ENCODE data around the gene IL34. TPM values are rescaled to one million over a fixed set of nuclear protein-coding genes. Genes with fewer than 3 reads are reported as not detected.

The IL34 gene
- total RNA-seq, 1 donor from 2014 or later, result 1.4 TPM

DNA sequence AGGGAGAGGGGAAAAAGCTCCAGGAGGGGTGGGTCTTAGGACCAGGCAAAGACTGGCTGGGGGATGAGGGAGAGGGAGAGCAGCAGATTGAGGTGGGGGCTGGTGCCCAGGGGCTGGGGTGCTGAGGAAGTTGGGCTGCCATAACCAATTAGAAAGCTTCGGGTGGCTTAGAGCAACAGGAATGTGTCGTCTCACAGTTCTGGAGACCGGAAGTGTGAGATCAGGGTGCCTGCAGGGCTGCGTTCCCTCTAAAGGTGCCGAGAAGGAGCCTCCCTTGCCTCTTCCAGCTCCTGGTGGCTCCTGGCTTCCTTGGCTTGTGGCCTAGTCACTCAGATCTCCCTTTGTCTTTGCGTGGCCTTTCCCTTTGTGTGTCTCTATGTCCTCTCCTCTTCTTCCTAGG lies 2.2 kb downstream of the IL34 start:
- TF ChIP-seq, protein P1, sequence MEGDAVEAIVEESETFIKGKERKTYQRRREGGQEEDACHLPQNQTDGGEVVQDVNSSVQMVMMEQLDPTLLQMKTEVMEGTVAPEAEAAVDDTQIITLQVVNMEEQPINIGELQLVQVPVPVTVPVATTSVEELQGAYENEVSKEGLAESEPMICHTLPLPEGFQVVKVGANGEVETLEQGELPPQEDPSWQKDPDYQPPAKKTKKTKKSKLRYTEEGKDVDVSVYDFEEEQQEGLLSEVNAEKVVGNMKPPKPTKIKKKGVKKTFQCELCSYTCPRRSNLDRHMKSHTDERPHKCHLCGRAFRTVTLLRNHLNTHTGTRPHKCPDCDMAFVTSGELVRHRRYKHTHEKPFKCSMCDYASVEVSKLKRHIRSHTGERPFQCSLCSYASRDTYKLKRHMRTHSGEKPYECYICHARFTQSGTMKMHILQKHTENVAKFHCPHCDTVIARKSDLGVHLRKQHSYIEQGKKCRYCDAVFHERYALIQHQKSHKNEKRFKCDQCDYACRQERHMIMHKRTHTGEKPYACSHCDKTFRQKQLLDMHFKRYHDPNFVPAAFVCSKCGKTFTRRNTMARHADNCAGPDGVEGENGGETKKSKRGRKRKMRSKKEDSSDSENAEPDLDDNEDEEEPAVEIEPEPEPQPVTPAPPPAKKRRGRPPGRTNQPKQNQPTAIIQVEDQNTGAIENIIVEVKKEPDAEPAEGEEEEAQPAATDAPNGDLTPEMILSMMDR (IDR thresholded peaks at IDR 0.05; ENCODE audit: unreplicated experiment), result no peak
- Mint-ChIP-seq H3K27me3 (ENCODE audit: low read depth) (no peaks in the 10 kb centered on the region), H3K27ac (no peak overlapping the region), H3K36me3 (no peaks in the 10 kb centered on the region), H3K4me1 (no peaks in the 10 kb centered on the region), H3K9me3 (no peaks in the 10 kb centered on the region), H3K4me3 (no peak overlapping the region)
- no peak for DNase-seq (ENCODE audit: low spot score in 2 of 2, unreplicated experiment in 2 of 2)

DNA sequence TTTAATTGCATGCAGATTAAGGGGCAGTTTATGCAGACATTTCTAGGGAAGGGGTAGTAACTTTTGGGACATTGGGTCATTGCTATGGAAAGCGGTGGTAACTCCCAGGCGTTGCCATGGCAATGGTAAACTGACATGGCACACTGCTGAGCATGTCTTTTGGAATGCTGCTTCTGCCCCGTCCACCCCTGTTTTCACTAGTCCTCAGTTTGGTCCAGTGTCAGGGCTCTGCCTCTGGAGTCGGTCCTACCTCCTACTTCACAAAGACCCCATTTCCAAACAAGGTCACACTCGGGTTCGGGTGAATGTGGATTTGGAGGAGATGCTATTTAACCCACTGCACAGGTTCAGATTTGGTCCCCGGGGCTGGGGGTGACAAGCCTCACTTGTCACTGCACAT lies 2.9 kb downstream of the IL34 start:
- no peaks in the 10 kb centered on the region for H3K27me3 Mint-ChIP-seq (ENCODE audit: low read depth)
- no peaks in the 10 kb centered on the region for H3K9me3 Mint-ChIP-seq
- TF ChIP-seq, protein P1 (IDR thresholded peaks at IDR 0.05; ENCODE audit: unreplicated experiment), result no peak
- DNase-seq (ENCODE audit: low spot score in 2 of 2, unreplicated experiment in 2 of 2), result no peak
- H3K36me3 Mint-ChIP-seq, result no peaks in the 10 kb centered on the region
- H3K4me1 Mint-ChIP-seq, result peaks cover 3% of the 10 kb centered on the region
- no peak overlapping the region for H3K4me3 Mint-ChIP-seq
- no peak overlapping the region for H3K27ac Mint-ChIP-seq

DNA sequence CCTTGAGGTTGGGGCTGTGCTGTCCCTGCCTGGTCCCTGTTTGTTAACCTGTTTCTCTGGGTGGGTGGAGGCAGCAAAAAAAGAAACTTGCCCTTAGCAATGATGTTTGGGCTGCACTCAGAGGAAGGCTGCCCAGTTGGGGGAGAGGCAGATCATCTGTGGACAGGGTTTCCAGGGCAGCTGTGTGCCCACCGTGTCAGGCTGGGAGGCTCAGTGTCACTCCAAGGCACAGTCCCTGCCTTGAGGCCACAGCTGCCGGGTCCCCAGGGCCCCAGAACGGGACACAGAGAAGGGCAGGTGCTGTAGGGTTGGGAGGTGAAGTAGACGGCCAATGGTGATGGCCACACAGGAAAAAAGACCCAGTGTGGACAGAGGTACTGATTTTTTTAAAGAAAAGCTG lies 3.9 kb downstream of the IL34 start:
- Mint-ChIP-seq H3K27me3 (ENCODE audit: low read depth) (no peaks in the 10 kb centered on the region), H3K9me3 (no peaks in the 10 kb centered on the region), H3K4me1 (peaks cover 3% of the 10 kb centered on the region), H3K36me3 (no peaks in the 10 kb centered on the region), H3K27ac (no peak overlapping the region), H3K4me3 (no peak overlapping the region)
- DNase-seq (ENCODE audit: low spot score in 2 of 2, unreplicated experiment in 2 of 2), result no peak
- TF ChIP-seq, protein P1 (IDR thresholded peaks at IDR 0.05; ENCODE audit: unreplicated experiment), result no peak

DNA sequence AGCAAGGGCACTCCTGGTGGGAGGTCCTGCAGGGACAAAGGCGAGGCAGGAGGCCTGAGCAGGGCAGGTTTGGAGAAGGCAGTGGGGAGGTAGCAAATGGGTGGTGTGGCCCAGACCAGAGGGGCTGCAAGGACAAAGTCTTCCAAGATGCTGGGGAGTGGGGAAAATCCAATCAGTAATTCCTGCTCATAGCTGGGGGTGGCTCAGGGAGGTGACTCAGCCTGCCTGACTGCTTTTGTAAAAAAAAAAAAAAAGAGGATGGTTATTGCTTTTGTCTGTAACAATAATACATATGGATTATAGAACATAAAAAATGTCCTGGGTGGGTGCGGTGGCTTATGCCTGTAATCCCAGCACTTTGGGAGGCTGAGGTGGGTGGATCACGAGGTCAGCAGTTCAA lies 5.2 kb downstream of the IL34 start:
- TF ChIP-seq, protein P1 (IDR thresholded peaks at IDR 0.05; ENCODE audit: unreplicated experiment), result no peak
- no peak for DNase-seq (ENCODE audit: low spot score in 2 of 2, unreplicated experiment in 2 of 2)
- peaks cover 3% of the 10 kb centered on the region for H3K4me1 Mint-ChIP-seq
- H3K4me3 Mint-ChIP-seq, result no peak overlapping the region
- H3K9me3 Mint-ChIP-seq, result no peaks in the 10 kb centered on the region
- no peaks in the 10 kb centered on the region for H3K36me3 Mint-ChIP-seq
- no peak overlapping the region for H3K27ac Mint-ChIP-seq
- H3K27me3 Mint-ChIP-seq (ENCODE audit: low read depth), result no peaks in the 10 kb centered on the region

DNA sequence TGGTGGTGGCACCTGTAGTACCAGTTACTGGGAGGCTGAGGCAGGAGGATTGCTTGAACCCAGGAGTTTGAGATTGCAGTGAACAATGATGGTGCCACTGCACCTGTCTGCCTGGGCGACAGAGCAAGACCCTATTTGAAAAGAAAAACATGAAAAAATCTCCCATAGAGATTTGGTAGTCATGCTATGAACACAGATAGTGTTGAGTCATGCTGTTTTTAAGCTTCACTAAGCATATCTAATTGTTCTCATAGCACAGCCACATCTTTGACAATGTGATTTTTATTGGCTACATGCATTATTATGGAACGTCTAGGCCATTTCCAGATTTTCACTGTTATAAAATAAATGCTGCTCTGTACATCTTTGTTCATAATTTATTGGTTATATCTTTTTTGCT lies 6.0 kb downstream of the IL34 start:
- TF ChIP-seq, protein P1 (IDR thresholded peaks at IDR 0.05; ENCODE audit: unreplicated experiment), result no peak
- no peaks in the 10 kb centered on the region for H3K27me3 Mint-ChIP-seq (ENCODE audit: low read depth)
- H3K4me1 Mint-ChIP-seq, result peaks cover 3% of the 10 kb centered on the region
- no peak overlapping the region for H3K4me3 Mint-ChIP-seq
- no peak for DNase-seq (ENCODE audit: low spot score in 2 of 2, unreplicated experiment in 2 of 2)
- H3K27ac Mint-ChIP-seq, result no peak overlapping the region
- no peaks in the 10 kb centered on the region for H3K36me3 Mint-ChIP-seq
- H3K9me3 Mint-ChIP-seq, result no peaks in the 10 kb centered on the region

DNA sequence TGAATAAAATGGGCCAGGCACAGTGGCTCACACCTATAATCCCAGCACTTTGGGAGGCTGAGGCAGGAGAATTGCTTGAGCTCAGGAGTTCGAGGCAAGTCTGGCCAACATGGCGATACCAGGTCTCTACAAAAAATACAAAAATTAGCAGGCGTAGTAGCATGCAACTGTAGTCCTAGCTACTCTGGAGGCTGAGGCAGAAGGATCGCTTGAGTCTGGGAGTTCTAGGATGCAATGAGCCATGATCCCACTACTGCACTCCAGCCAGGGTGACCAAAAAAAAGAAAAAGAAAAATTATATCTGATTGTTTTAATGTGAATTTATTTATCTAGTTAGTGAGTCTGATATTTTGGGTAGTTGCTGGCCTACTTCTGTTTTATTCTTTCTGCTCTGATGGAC lies 7.0 kb downstream of the IL34 start:
- Mint-ChIP-seq H3K27me3 (ENCODE audit: low read depth) (no peaks in the 10 kb centered on the region), H3K27ac (no peak overlapping the region), H3K4me3 (no peak overlapping the region), H3K36me3 (no peaks in the 10 kb centered on the region), H3K9me3 (no peaks in the 10 kb centered on the region), H3K4me1 (peaks cover 3% of the 10 kb centered on the region)
- DNase-seq (ENCODE audit: low spot score in 2 of 2, unreplicated experiment in 2 of 2), result no peak
- TF ChIP-seq, protein P1 (IDR thresholded peaks at IDR 0.05; ENCODE audit: unreplicated experiment), result no peak

All from mesothelial cell of epicardium (in vitro differentiated cells).